ENCODE results near the gene SEH1L.
"Not testable (repeated sequence)": the region's sequence is repeated elsewhere in the genome, so short reads cannot be mapped to it uniquely, and the experiment has no call there.

SEH1L gene

GRCh38 chr18:12996661-12997292 is 49.0 kb downstream of the SEH1L start:
- DNase-seq = no peak

DNA sequence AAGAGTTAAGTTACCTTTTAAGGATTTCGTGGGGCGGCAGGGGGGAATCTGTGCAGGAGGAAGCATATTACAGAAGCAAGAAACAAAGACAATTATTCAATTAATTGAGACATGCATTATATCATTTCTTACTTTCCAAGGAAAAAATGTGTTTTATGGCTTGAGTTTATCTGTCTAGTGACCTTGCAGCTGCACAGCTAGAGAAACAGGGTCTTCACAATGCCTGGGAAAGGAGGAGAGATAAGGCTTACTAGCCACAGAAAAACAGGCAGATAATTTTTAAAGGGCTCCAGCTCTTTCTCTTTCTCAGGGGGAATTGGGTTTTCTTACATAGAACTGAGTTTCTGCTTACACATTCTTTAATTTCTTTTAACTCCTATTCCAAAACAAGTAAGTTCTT is 49.5 kb downstream of the SEH1L start:
- not testable (repeated sequence) for DNase-seq

GRCh38 chr18:12998332-12999060 is 50.7 kb downstream of the SEH1L start:
- DNase-seq = no peak

GRCh38 chr18:13003466-13003896 is 55.7 kb downstream of the SEH1L start:
- DNase-seq = no peak

DNA sequence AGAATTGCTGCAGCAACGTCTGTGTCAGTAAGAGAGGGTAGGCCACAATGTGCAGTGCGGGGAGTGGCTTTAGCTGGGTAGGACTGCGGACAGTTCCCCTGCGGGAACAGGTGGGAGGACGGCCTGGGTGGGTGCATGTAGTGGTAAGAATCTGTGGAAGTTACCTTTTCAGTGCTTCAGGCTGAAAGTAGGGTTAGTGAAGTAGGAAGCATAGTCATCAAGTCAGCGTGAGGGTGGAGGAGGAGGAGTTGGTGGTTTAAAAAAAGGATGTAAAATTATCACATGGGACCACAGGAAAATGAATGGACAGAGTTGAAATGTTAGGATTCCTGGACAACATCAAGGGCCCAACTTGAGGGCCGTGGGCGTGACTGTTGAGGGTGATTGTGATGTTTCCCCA is 56.6 kb downstream of the SEH1L start:
- no peak for DNase-seq

DNA sequence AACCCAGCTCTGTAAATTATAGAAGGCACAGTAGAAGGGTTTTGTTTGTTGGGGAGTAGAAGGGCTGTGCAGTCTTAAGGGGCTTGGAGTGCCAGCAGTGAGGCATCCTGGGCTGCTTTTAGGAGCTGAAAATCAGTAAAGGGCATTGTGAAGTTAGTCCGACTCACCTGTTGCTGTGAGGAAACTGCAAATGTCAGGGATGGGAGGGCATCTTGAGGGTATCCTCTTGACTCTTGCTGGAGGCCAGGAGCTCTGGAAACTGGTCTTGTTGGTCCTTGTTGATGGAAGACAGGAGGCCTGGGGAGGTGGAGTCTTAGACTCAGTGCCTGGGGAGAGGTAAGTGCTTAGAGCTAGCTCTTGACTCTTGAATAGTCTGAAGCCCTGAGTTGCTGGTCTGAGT is 57.5 kb downstream of the SEH1L start:
- no peak for DNase-seq

- DNase-seq = no peak
Observed at GRCh38 chr18:13006531-13007247, 58.9 kb downstream of the SEH1L start.

DNA sequence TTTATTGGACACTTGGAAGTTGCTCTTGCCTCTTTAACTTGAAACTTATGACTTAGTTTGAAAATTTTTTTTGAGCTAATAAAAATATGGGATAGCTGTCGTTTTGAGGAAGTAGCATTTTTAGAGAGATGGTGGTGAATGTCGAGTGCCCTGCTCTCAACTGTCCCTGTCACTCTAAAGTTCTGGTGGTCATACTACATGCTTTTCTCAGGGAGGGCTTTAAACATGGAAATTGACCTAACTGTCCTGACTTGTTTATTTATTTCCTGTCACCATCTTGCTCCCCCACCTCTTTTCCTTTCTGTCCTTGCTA is 59.4 kb downstream of the SEH1L start:
- no peak for DNase-seq

GRCh38 chr18:13011719-13012118 is 63.9 kb downstream of the SEH1L start:
- DNase-seq = no peak

- no peak for DNase-seq
Observed at GRCh38 chr18:13014232-13014631, 66.4 kb downstream of the SEH1L start.

- no peak for DNase-seq
Observed at GRCh38 chr18:13014818-13015217, 67.0 kb downstream of the SEH1L start.

- no peak for DNase-seq
Observed at GRCh38 chr18:13017247-13017875, 69.5 kb downstream of the SEH1L start.

- no peak for DNase-seq
Observed at GRCh38 chr18:13018374-13018773, 70.6 kb downstream of the SEH1L start.

DNA sequence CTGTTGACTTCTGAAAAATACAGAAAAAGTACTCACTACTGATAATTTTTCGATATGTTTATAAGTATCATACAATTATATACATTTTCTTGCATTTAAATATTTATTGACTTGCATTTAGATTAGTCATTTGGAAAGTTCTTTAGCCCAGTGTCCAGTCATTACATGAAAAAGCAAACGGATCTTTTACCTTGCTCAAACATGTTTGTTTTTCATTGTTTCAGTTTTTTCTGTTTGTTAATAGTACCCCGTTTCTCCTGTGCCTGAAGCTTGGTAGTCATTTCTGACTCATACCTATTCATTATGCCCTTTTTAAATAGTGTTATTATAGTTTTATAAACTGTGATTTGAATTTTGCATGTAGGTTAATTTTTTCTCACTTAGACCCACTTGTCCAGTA is 71.5 kb downstream of the SEH1L start:
- DNase-seq = no peak

DNA sequence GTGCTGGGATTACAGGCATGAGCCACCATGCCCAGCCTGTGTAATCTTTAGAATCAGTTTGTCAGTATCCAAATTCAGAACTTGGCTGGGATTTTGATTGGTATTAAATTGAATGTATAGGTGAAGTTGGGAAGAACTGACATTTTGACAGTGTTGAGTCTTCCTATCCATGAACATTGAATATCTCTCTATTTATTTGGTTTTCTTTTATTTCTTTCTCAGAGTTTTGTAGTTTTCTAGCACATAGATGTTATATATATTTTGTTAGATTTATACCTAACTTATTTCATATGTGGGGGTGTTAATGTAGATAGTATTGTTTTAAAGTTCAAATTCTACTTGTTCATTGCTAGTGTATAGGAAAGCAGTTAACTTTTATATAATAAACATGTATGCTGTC is 74.8 kb downstream of the SEH1L start:
- DNase-seq = no peak

DNA sequence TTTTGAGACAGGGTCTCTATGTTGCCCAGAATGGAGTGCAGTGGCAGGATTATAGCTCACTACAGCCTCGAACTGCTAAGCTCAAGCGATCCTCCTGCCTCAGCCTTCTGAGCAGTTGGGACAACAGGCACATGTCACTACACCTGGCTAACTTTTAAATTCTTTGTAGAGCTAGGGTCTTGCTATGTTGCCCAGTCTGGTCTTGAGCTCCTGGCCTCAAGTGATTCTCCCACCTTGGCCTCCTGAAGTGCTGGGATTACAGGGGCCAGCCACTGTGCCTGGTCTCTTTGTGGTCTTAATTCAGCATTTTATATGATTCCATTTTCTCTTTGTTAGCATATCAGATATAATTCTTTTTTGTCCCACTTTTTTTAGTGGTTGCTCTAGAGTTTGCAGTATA is 77.4 kb downstream of the SEH1L start:
- no peak for DNase-seq

- no peak for DNase-seq
Observed at GRCh38 chr18:13026583-13027270, 78.9 kb downstream of the SEH1L start.

DNA sequence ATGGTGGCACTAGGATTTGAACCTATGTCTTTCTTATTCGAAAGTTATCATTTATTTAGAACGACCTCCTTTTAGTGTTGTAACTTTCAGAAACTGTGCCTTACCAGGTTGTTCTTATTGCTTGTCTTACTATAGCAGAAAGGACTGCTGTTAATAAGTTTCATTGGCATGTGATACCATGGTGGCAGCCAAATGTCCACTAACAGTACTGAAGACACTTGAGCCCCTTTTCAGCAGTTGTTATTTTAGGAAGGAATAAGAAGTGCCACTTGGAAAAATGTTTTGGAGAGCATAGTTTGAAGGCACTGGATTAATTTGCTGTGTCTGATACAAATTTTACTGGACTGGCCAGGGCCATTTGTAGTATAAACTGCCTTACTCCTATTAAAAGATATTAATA is 81.1 kb downstream of the SEH1L start:
- no peak for DNase-seq

DNA sequence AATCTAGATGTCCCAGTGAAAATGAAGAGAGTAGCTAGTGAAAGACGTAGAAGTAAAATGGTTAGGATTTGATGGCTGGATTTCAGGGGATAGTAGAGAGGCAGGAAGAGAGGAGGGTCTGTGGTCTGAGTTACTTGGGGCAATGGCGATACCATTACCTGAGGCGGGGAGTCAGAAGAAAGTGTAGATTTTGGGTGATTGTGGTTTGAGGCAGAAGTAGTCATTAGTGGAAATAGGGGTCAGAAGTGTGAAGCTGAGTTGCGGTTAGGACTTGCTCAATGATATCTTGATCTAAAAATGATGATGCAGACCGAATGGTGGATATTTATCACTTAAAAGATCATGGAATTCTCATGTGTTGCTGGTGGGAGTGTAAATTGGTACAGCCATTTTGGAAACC is 84.4 kb downstream of the SEH1L start:
- DNase-seq = no peak

- DNase-seq = no peak
Observed at GRCh38 chr18:13035249-13035914, 87.6 kb downstream of the SEH1L start.

GRCh38 chr18:13036622-13037320 is 89.0 kb downstream of the SEH1L start:
- DNase-seq = no peak

All from effector CD8-positive, alpha-beta T cell (primary cell).